OCI-LY7 (cell line): ENCODE measurements around the gene ZNF518B. TPM values are rescaled to one million over a fixed set of nuclear protein-coding genes. Genes with fewer than 3 reads are reported as not detected.

ENCODE experiments used
- BruUV-seq: library from RNA; stranded (reverse); fragments of 400-500 nt; replicated peaks from 2 replicates; lab custom pipeline; 2021; lab: Mats Ljungman, UMichigan
- CTCF ChIA-PET: fragments of 300-600 bp; sonication (Branson Sonifier 250); formaldehyde crosslinking; loops from one replicate; lab custom pipeline; 2022; ENCODE audit warnings: antibody characterized with exemption; ENCODE audit not compliant: unreplicated experiment; lab: Charles Lee
- POLR2A ChIA-PET: fragments of 300-600 bp; sonication (Branson Sonifier 250); formaldehyde crosslinking; loops from one replicate; lab custom pipeline; 2022; ENCODE audit warnings: antibody characterized with exemption; lab: Charles Lee
- DNase-seq: peaks from one replicate; pipeline ENCODE4 v3.0.0-alpha.2; 2015; ENCODE audit warnings: low spot score
- H2AFZ ChIP-seq: fragments of 200-600 bp; sonication (generic), shearing (Covaris generic); 2 replicates; pipeline ENCODE4 v1.6.1; 2014; ENCODE audit warnings: mild to moderate bottlenecking, antibody characterized with exemption, low read length, moderate library complexity
- H3K27ac ChIP-seq: fragments of 200-600 bp; sonication (generic); 2 replicates; pipeline ENCODE4 v1.5.1; 2014; ENCODE audit warnings: mixed run types, low read depth, mild to moderate bottlenecking, moderate library complexity, low read length, inconsistent platforms; ENCODE audit not compliant: poor library complexity, severe bottlenecking
- H3K36me3 ChIP-seq: fragments of 200-600 bp; sonication (generic); 2 replicates; pipeline ENCODE4 v1.6.1; 2014; ENCODE audit warnings: mild to moderate bottlenecking, antibody characterized with exemption, low read length, moderate library complexity, mixed read lengths; ENCODE audit not compliant: insufficient read depth
- H3K4me1 ChIP-seq: fragments of 200-600 bp; sonication (generic); 2 replicates; pipeline ENCODE4 v1.5.1; 2014; ENCODE audit warnings: mild to moderate bottlenecking, low read length; ENCODE audit not compliant: insufficient read depth, poor library complexity, severe bottlenecking
- H3K4me2 ChIP-seq: fragments of 200-600 bp; sonication (generic); 2 replicates; pipeline ENCODE4 v1.6.1; 2014; ENCODE audit warnings: mild to moderate bottlenecking, low read length
- H3K4me3 ChIP-seq: fragments of 200-600 bp; sonication (generic); 2 replicates; pipeline ENCODE4 v1.5.1; 2014; ENCODE audit warnings: mild to moderate bottlenecking, low read depth, low read length; ENCODE audit not compliant: poor library complexity, severe bottlenecking
- H3K79me2 ChIP-seq: fragments of 200-600 bp; sonication (generic); 2 replicates; pipeline ENCODE4 v1.6.1; 2016; ENCODE audit warnings: low read depth, mild to moderate bottlenecking, low read length, moderate library complexity, mixed read lengths; ENCODE audit not compliant: insufficient read depth
- H3K9me2 ChIP-seq: fragments of 200-600 bp; sonication (generic); 2 replicates; pipeline ENCODE4 v1.6.1; 2016; ENCODE audit warnings: mild to moderate bottlenecking, low read length, mixed read lengths; ENCODE audit not compliant: insufficient read depth
- H3K9me3 ChIP-seq: fragments of 200-600 bp; sonication (generic); 2 replicates; pipeline ENCODE4 v1.6.1; 2014; ENCODE audit warnings: mild to moderate bottlenecking, mixed run types, low read length, mixed read lengths
- H4K20me1 ChIP-seq: fragments of 200-600 bp; sonication (generic); 2 replicates; pipeline ENCODE4 v1.6.1; 2014; ENCODE audit warnings: mild to moderate bottlenecking, antibody characterized with exemption, low read length, moderate library complexity, mixed read lengths; ENCODE audit not compliant: insufficient read depth
- EZH2phosphoT487 ChIP-seq: fragments of 200-600 bp; sonication (generic); IDR thresholded peaks from 2 replicates; pipeline ENCODE4 v1.6.1; 2018; ENCODE audit warnings: low read depth, borderline replicate concordance, mild to moderate bottlenecking, mixed run types, antibody characterized with exemption, low read length, moderate library complexity, mixed read lengths
- intact Hi-C: fragments of 100-400 bp; cut with micrococcal nuclease; formaldehyde crosslinking; loops from one replicate; pipeline ENCODE4 v1.10.0; 2022; ENCODE audit not compliant: unreplicated experiment
- total RNA-seq, 2 experiments: library from RNA; depleted of rRNA in 1 of 2; stranded (reverse); fragments of >200 nt in 1 of 2; shearing (Covaris generic) in 1 of 2; gene quantifications; 2 replicates each; pipeline ENCODE4 v1.2.3, GENCODE V29; 2014 to 2022
- TF ChIP-seq, protein P1 (sequence below): fragments of 200-600 bp; sonication (generic); conservative IDR thresholded peaks from 2 replicates; pipeline ENCODE4 v1.5.1; 2014; ENCODE audit warnings: mild to moderate bottlenecking, antibody characterized with exemption, low read length, moderate library complexity, mixed read lengths

ZNF518B gene
- total RNA-seq, 2 experiments from 2014 or later: 19.1 to 30.2 TPM

DNA sequence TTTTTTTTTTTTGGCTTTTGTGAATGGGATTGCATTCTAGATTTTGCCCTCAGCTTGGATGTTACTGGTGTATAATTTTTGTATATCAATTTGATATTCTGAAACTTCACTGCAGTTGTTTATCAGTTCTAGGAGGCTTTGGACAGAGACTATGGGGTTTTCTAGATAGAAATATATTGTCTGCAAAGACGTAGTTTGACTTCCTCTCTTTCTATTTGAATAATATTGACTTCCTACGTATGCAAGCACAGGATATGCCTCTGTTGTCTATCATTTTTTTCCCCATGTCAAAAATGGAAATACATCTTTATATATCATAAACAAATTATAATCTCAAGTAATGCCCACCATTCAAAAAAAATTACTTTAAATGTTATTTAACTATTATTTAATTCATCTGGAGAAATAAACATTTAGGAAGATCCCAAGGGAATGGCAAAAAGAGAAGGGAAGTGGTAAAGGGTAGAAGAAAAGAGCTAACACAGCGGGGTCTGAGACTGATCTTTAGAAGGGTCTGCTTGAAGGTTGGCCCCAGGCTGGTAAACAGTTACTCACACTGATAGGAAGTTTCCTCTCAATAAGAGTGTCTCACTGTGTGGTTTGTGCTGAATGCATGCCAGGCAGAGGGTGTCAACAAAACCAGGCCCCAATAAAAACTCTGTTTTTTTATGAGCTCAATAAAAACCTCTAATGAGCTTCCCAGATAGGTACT is 35.7 kb downstream of the ZNF518B start:
- CTCF ChIA-PET: no interaction called here
- Histone ChIP-seq H3K4me2 (no peak overlapping the region), H3K4me3 (no peak overlapping the region), H3K9me2 (no peaks in the 10 kb centered on the region), H2AFZ (no peak overlapping the region), H3K27ac (no peak overlapping the region), H4K20me1 (no peaks in the 10 kb centered on the region), H3K9me3 (no peaks in the 10 kb centered on the region), H3K79me2 (no peaks in the 10 kb centered on the region), H3K36me3 (no peaks in the 10 kb centered on the region), H3K4me1 (no peaks in the 10 kb centered on the region)
- POLR2A ChIA-PET: no interaction called here
- DNase-seq: no peak
- no TSS peak for BruUV-seq
- intact Hi-C loops: no loop called here
- TF ChIP-seq EZH2phosphoT487: no peak
- TF ChIP-seq, protein P1, sequence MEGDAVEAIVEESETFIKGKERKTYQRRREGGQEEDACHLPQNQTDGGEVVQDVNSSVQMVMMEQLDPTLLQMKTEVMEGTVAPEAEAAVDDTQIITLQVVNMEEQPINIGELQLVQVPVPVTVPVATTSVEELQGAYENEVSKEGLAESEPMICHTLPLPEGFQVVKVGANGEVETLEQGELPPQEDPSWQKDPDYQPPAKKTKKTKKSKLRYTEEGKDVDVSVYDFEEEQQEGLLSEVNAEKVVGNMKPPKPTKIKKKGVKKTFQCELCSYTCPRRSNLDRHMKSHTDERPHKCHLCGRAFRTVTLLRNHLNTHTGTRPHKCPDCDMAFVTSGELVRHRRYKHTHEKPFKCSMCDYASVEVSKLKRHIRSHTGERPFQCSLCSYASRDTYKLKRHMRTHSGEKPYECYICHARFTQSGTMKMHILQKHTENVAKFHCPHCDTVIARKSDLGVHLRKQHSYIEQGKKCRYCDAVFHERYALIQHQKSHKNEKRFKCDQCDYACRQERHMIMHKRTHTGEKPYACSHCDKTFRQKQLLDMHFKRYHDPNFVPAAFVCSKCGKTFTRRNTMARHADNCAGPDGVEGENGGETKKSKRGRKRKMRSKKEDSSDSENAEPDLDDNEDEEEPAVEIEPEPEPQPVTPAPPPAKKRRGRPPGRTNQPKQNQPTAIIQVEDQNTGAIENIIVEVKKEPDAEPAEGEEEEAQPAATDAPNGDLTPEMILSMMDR: no peak

DNA sequence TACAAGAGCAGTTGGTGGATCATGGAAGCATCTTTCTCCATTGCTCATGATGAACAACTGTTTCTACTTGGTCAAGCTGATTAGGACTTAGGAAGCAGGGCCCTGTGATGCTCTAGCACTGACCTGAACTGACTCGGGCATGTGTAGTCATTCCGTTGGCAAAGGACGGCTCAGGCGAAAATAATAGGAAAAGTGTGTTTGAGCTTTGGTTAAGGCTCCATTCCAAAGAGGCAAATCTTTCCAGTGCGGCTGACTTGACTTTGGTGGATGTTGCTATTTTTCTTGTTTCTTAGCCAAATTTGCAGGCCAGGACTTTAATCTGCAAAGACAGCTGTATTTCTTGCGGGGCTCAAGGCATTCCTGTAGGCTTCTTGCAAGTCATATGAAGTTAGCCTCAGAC is 39.5 kb downstream of the ZNF518B start:
- CTCF ChIA-PET: no interaction called here
- intact Hi-C loops: no loop called here

DNA sequence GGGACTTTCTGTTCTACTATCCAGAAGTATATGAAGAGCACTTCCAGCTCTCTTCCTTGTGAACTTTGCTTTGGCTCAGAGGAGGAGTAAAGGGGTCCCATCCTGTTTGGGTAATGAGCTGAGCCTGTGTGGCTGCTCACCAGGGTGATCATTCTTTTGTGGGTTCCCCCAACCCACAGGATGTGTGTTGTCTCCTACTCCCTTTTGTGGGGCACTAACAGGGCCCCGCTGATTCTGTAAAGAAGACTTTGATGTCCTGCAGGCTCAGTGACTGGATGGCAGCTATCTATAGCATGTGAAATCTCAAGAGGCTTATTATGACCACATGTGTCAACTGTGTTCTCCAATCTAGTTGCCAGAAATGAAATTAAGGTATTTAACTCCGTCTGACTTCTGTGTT is 40.8 kb downstream of the ZNF518B start:
- no peak for DNase-seq
- H3K79me2 ChIP-seq: no peaks in the 10 kb centered on the region
- BruUV-seq: no TSS peak
- no peaks in the 10 kb centered on the region for H3K36me3 ChIP-seq
- intact Hi-C loops: no loop called here
- no peak overlapping the region for H3K4me3 ChIP-seq
- ChIA-PET POLR2A (no interaction called here), CTCF (no interaction called here)
- no peaks in the 10 kb centered on the region for H4K20me1 ChIP-seq
- H3K9me3 ChIP-seq: no peaks in the 10 kb centered on the region
- H3K4me1 ChIP-seq: peaks cover 8% of the 10 kb centered on the region
- no peak overlapping the region for H2AFZ ChIP-seq
- no peak for TF ChIP-seq EZH2phosphoT487
- TF ChIP-seq, protein P1: no peak
- H3K27ac ChIP-seq: no peak overlapping the region
- H3K4me2 ChIP-seq: no peak overlapping the region
- no peaks in the 10 kb centered on the region; the same call in 1 of the 2 replicates for H3K9me2 ChIP-seq

More for the DNA sequence above, 39.5 kb downstream of the ZNF518B start:
- no peaks in the 10 kb centered on the region for H3K9me3 ChIP-seq
- no peaks in the 10 kb centered on the region for H3K79me2 ChIP-seq
- H3K27ac ChIP-seq: no peak overlapping the region
- H3K36me3 ChIP-seq: no peaks in the 10 kb centered on the region
- H3K4me1 ChIP-seq: peaks cover 8% of the 10 kb centered on the region
- BruUV-seq: no TSS peak
- POLR2A ChIA-PET: no interaction called here
- no peak overlapping the region for H3K4me2 ChIP-seq
- no peak for TF ChIP-seq EZH2phosphoT487
- TF ChIP-seq, protein P1: no peak
- no peaks in the 10 kb centered on the region; the same call in 1 of the 2 replicates for H3K9me2 ChIP-seq
- DNase-seq: no peak
- no peak overlapping the region for H3K4me3 ChIP-seq
- H4K20me1 ChIP-seq: no peaks in the 10 kb centered on the region
- H2AFZ ChIP-seq: no peak overlapping the region
